AG04449 (cell line): ENCODE results near the gene SLC26A11.
"Not testable (repeated sequence)": the region's sequence is repeated elsewhere in the genome, so short reads cannot be mapped to it uniquely, and the experiment has no call there.

ENCODE experiments used
- CTCF ChIA-PET: fragments of 350-600 bp; formaldehyde crosslinking; extraction: SDS; loops from one replicate; lab custom pipeline; 2021; ENCODE audit warnings: antibody characterized with exemption; lab: Yijun Ruan, JAX
- POLR2A ChIA-PET: fragments of 400-600, 350-600 bp; formaldehyde crosslinking; extraction: SDS; loops from one replicate; lab custom pipeline; 2020; ENCODE audit warnings: antibody characterized with exemption, inconsistent platforms; lab: Yijun Ruan, JAX
- DNase-seq: peaks from one replicate; pipeline ENCODE4 v3.0.0-alpha.2; 2010; ENCODE audit warnings: low read depth, low spot score
- H3K4me3 ChIP-seq: 2 replicates; pipeline ENCODE4 v1.5.1; 2011; ENCODE audit warnings: low read depth, mild to moderate bottlenecking, control low read depth, low read length
- TF ChIP-seq, protein P1 (sequence below): IDR thresholded peaks from one replicate; pipeline ENCODE4 v1.5.1; 2011; ENCODE audit warnings: mild to moderate bottlenecking, moderate library complexity, low read length, control low read depth, inconsistent platforms; ENCODE audit not compliant: insufficient read depth; ENCODE audit errors: missing control alignments

The SLC26A11 gene

DNA sequence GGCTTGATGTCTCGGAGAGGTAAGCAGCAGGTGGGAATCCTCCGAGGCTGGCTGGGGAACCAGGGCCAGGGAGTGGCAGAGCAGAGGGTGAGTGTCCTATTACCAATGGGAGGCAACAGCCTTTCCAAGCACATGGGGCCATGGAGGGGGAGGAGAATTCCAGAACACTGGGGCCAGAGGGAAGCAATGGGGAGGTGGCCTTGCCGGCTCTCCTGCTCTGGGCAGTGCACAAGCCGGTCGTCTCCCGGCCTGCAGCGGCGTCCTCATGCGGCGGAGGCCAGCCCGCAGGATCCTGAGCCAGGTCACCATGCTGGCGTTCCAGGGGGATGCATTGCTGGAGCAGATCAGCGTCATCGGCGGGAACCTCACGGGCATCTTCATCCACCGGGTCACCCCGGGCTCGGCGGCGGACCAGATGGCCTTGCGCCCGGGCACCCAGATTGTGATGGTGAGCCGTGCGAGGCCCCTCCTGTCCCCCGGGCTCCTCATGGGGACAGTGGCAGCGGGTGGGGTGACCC lies 22.0 kb upstream of the SLC26A11 start:
- no peak overlapping the region for H3K4me3 ChIP-seq
- ChIA-PET CTCF (interaction anchor here (0.7 to 2.3 kb wide), 3 partner anchors 10 to 781 kb away, joined by 3 to 12 read pairs (median 4); no protein-coding TSS in a partner anchor), POLR2A (no interaction called here)
- no peak for DNase-seq
- TF ChIP-seq, protein P1, sequence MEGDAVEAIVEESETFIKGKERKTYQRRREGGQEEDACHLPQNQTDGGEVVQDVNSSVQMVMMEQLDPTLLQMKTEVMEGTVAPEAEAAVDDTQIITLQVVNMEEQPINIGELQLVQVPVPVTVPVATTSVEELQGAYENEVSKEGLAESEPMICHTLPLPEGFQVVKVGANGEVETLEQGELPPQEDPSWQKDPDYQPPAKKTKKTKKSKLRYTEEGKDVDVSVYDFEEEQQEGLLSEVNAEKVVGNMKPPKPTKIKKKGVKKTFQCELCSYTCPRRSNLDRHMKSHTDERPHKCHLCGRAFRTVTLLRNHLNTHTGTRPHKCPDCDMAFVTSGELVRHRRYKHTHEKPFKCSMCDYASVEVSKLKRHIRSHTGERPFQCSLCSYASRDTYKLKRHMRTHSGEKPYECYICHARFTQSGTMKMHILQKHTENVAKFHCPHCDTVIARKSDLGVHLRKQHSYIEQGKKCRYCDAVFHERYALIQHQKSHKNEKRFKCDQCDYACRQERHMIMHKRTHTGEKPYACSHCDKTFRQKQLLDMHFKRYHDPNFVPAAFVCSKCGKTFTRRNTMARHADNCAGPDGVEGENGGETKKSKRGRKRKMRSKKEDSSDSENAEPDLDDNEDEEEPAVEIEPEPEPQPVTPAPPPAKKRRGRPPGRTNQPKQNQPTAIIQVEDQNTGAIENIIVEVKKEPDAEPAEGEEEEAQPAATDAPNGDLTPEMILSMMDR, result no peak

DNA sequence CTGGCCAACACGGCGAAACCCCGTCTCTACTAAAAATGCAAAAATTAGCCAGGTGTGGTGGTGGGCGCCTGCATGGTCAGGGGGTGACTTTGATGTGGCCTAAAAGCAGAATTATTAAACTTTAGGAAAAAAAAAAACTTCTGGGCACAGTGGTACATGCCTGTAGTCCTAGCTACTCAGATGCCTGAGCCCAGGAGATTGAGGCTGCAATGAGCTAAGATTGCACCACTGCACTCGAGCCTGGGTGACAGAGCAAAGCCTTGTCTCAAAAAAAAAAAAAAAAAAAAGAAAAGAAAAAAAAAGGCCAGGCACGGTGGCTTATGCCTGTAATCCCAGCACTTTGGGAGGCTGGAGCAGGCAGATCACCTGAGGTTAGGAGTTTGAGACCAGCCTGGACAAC lies 20.9 kb upstream of the SLC26A11 start:
- POLR2A ChIA-PET, DNase-seq, H3K4me3 ChIP-seq, CTCF ChIA-PET: not testable (repeated sequence)

DNA sequence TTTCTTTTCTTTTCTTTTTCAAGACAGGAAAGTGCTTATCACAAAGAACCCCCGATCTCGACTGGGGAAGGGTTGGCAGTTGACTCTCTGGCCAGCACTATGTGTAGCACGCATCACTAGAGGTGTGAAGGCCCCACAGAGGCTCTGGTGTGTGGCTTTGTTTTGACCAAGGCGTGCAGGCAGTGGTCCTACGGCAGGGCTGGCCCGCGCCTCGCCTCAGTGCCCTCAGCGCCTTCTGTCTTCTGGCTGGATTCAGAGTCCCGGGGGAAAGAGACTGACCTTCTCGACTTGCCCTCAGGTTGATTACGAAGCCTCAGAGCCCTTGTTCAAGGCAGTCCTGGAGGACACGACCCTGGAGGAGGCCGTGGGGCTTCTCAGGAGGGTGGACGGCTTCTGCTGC lies 18.8 kb upstream of the SLC26A11 start:
- H3K4me3 ChIP-seq, result no peak overlapping the region
- DNase-seq, result no peak
- ChIA-PET CTCF (interaction anchor here (1.3 kb wide), 1 partner anchor 109 kb away, joined by 3 read pairs; no protein-coding TSS in a partner anchor), POLR2A (no interaction called here)
- TF ChIP-seq, protein P1, result no peak

DNA sequence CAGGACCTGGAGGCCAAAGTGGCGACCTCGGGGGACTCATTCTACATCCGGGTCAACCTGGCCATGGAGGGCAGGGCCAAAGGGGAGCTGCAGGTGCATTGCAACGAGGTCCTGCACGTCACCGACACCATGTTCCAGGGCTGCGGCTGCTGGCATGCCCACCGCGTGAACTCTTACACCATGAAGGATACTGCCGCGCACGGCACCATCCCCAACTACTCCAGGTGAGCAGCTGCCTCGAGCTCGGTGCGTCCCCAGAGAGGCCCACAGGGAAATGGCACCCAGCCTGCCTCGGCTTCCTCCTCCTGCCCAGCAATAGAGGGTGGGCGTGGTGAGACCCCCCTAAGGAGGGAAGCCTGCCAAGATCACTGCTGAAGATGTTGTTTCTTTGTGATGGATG lies 18.0 kb upstream of the SLC26A11 start:
- no peak for DNase-seq
- POLR2A ChIA-PET, result no interaction called here
- no peak overlapping the region for H3K4me3 ChIP-seq
- CTCF ChIA-PET, result interaction anchor here (1.9 kb wide), 1 partner anchor 11 kb away, joined by 6 read pairs; no protein-coding TSS in a partner anchor
- TF ChIP-seq, protein P1, result no peak

DNA sequence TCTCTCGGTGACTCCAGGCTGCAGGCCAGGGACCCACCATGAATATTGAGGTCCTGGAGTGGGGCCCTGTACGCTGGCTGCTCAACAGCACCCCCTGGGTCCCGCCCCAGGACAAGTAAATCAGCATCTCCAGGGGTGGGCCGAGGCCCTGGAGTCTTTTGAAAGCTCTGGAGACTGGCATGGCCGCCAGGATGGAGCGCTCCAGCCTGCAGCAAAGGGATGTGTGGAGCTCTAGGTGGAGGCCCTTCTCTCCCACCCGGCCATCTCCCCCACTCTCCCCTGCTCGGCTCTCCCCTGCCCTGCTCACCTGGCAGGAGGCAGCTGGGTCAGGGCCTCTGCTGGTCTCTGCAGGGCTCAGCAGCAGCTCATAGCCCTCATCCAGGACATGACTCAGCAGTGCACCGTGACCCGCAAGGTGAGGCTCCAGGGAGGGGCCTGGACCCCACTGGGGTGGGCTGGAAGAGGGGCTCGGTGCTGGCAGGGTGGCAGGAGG lies 16.7 kb upstream of the SLC26A11 start:
- no peak for DNase-seq
- ChIA-PET POLR2A (no interaction called here), CTCF (interaction anchor here (0.8 to 1.9 kb wide), 2 partner anchors 8 to 12 kb away, joined by 3 to 6 read pairs; no protein-coding TSS in a partner anchor)
- H3K4me3 ChIP-seq, result no peak overlapping the region
- TF ChIP-seq, protein P1, result no peak

DNA sequence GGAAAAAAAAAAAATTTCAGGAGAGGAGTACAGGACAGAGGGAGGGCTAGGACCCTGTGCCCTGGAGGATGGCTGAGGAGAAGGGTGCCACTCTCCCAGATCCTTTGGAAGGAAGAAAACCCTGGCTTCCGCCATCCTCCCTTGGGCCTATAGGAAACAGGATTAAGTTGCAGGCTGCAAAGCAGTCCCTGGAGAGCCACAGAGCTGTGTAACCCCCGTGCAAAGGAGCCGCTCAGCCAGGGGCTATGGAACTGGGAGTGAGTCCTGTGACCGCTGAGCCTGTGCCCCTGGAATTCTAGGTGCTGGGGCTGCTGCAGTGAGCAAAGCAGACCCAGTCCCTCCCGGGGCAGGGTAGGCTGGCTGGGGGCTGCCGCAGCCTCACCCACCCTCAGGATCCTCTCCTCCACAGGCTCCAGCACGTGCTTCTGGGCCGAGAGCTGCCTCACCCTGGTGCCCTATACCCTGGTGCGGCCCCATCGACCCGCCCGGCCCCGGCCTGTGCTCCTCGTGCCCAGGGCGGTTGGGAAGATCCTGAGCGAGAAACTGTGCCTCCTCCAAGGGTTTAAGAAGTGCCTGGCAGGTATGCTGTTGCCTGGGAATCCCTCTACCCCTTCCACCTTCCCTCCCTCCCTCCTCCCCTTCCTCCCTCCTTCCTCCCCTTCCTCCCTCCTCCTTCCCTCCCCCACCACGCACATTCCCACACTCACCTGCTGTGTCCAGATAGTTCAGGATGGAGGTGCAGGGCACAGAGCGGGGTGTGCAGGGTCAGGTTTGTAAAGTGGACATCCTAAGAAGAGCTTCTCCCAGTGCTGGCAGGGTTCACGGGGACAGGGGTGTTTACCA lies 15.4 kb upstream of the SLC26A11 start:
- no peak overlapping the region for H3K4me3 ChIP-seq
- ChIA-PET POLR2A (no interaction called here), CTCF (interaction anchor here (3.7 kb wide), 1 partner anchor 9 kb away, joined by 21 read pairs; no protein-coding TSS in a partner anchor)
- TF ChIP-seq, protein P1, result no peak
- no peak for DNase-seq
